ENCODE data around the gene MRPS25.

The MRPS25 gene

DNA sequence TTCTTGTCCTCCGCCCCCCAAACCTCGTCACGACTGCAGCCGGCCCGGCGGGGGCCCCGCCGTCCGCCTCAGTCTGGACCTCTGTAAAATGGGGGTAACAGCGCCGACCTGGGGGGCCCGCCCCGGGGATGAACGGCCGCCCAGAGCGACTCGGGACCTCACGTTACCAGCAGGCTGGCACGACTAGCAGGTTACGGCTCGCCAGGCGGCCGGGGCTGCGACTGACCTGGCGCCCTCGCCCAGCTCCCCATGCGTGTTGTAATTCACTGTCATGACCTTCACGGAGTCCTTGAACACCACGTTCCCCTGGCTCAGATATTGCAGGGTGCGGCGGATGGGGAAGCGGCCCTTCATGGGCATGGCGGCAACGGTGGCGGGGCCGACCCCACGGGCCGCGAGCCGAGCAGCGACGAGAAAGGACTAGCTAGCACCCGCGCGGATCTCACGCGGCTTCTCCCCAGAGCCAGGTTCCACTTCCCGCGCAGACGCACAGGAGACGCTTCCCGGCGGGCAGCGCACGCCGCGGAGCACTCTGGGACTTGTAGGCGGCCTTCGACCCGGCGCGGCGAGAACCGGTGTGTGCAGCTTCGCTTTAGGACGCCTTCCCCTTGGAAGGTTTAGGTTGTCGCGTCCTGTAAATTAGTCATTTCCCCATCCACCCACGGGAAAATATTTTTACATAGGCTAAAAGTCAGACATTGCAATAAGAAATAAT is at the start of gene MRPS25:
Gene MRPS25 (minus strand): TSS at position 481 of the 715 bp plus-strand sequence. CDS start 121 bp downstream, at position 360.
- DNase-seq (ENCODE audit: low read depth, low spot score), result peak; percentile 80

DNA sequence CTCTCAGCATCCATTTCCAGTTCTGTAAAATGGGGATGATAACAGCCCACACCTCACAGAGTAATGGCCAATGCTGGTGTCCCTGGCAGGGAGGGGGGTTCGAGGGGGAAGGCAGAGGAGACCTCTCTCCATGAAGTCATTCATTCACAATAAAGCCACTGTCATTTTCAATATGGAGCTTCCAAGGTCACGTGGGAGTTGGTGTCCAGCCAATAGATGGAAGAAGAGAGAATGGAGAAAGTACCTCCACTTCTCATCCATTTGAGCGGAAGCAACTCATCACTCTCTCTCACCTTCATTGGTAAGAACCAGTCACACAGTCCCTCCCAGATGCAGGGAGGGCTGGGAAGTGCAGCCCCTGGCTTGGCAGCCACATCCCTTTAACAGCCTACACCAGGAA is 48.8 kb upstream of the MRPS25 start:
- no peak for DNase-seq (ENCODE audit: low read depth, low spot score)
- H3K9ac ChIP-seq (ENCODE audit: insufficient read length, low read depth), result no peak overlapping the region
- H3K4me1 ChIP-seq (ENCODE audit: insufficient read depth, insufficient read length), result peaks cover 2% of the 10 kb centered on the region
- peaks cover 14% of the 10 kb centered on the region for H3K27me3 ChIP-seq (ENCODE audit: insufficient read depth, insufficient read length)
- peaks cover 5% of the 10 kb centered on the region; the same call in 1 of the 2 replicates for H3K9me3 ChIP-seq (ENCODE audit: insufficient read depth, low read length)
- H3K36me3 ChIP-seq (ENCODE audit: insufficient read depth, insufficient read length, low read length), result no peaks in the 10 kb centered on the region
- TF ChIP-seq SUZ12 (IDR thresholded peaks at IDR 0.05; ENCODE audit: extremely low read depth, insufficient read depth, insufficient read length) (no peak), YY1 (IDR thresholded peaks at IDR 0.05; ENCODE audit: insufficient read depth, insufficient read length) (no peak), ZNF274 (IDR thresholded peaks at IDR 0.05; ENCODE audit: low read depth, low read length) (no peak)
- H3K4me3 ChIP-seq (ENCODE audit: insufficient read length, low read depth), result no peak overlapping the region

More for the DNA sequence above, at the start of gene MRPS25:
- peak within 1 kb of the TSS; percentile 98 for H3K9ac ChIP-seq (ENCODE audit: insufficient read length, low read depth)
- H3K4me3 ChIP-seq (ENCODE audit: insufficient read length, low read depth), result peak within 1 kb of the TSS; percentile 99
- peaks cover 19% of the 10 kb centered on the region for H3K36me3 ChIP-seq (ENCODE audit: insufficient read depth, insufficient read length, low read length)
- peaks cover 5% of the 10 kb centered on the region for H3K4me1 ChIP-seq (ENCODE audit: insufficient read depth, insufficient read length)
- no peak for TF ChIP-seq SUZ12 (IDR thresholded peaks at IDR 0.05; ENCODE audit: extremely low read depth, insufficient read depth, insufficient read length)
- no peak for TF ChIP-seq ZNF274 (IDR thresholded peaks at IDR 0.05; ENCODE audit: low read depth, low read length)
- no peak for TF ChIP-seq YY1 (IDR thresholded peaks at IDR 0.05; ENCODE audit: insufficient read depth, insufficient read length)
- H3K9me3 ChIP-seq (ENCODE audit: insufficient read depth, low read length), result peaks cover 8% of the 10 kb centered on the region; the same call in 1 of the 2 replicates
- H3K27me3 ChIP-seq (ENCODE audit: insufficient read depth, insufficient read length), result peaks cover 7% of the 10 kb centered on the region

DNA sequence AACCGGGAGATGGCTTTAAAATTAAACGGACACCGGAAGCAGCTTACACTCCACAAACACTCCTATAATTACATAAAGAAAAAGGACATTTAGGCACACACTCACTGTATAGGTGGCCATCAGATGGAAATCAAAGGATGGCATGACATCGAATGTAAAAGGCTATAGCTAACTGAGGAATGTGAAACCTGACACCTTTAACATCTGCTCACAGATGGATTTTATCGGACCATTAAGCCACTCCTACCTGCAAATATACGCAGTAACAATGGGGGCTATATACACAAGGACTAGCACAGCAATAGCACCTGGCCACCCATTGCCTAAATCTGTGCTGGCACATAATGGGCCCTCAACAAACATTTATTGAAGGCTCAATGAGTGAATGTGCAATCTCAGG is 48.4 kb upstream of the MRPS25 start:
- peaks cover 2% of the 10 kb centered on the region for H3K4me1 ChIP-seq (ENCODE audit: insufficient read depth, insufficient read length)
- H3K9ac ChIP-seq (ENCODE audit: insufficient read length, low read depth), result no peak overlapping the region
- DNase-seq (ENCODE audit: low read depth, low spot score), result no peak
- H3K9me3 ChIP-seq (ENCODE audit: insufficient read depth, low read length), result peaks cover 5% of the 10 kb centered on the region; the same call in 1 of the 2 replicates
- H3K36me3 ChIP-seq (ENCODE audit: insufficient read depth, insufficient read length, low read length), result no peaks in the 10 kb centered on the region
- TF ChIP-seq SUZ12 (IDR thresholded peaks at IDR 0.05; ENCODE audit: extremely low read depth, insufficient read depth, insufficient read length) (no peak), YY1 (IDR thresholded peaks at IDR 0.05; ENCODE audit: insufficient read depth, insufficient read length) (no peak), ZNF274 (IDR thresholded peaks at IDR 0.05; ENCODE audit: low read depth, low read length) (no peak)
- H3K27me3 ChIP-seq (ENCODE audit: insufficient read depth, insufficient read length), result peaks cover 13% of the 10 kb centered on the region
- no peak overlapping the region for H3K4me3 ChIP-seq (ENCODE audit: insufficient read length, low read depth)

DNA sequence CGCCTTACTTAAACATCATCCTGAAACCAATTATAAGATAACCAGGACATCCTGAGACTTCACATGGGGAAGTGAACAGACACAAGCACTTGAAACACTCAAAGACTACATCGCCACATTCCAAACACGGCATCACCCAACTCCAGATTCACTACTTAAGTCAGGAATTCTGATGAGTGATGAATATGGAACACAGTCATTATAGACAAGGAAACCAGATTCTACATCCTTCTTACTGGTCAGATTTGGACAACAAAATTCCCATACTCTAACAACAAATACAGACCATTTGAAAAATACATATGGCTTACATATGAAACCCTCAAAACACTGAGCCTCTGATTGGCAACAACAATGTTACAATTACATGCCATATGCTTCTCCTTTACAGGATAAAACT is 46.9 kb upstream of the MRPS25 start:
- TF ChIP-seq YY1 (IDR thresholded peaks at IDR 0.05; ENCODE audit: insufficient read depth, insufficient read length) (no peak), SUZ12 (IDR thresholded peaks at IDR 0.05; ENCODE audit: extremely low read depth, insufficient read depth, insufficient read length) (no peak), ZNF274 (IDR thresholded peaks at IDR 0.05; ENCODE audit: low read depth, low read length) (no peak)
- peaks cover under 1% of the 10 kb centered on the region for H3K27me3 ChIP-seq (ENCODE audit: insufficient read depth, insufficient read length)
- peaks cover 5% of the 10 kb centered on the region; the same call in 1 of the 2 replicates for H3K9me3 ChIP-seq (ENCODE audit: insufficient read depth, low read length)
- H3K9ac ChIP-seq (ENCODE audit: insufficient read length, low read depth), result no peak overlapping the region
- H3K4me1 ChIP-seq (ENCODE audit: insufficient read depth, insufficient read length), result peaks cover 2% of the 10 kb centered on the region
- H3K36me3 ChIP-seq (ENCODE audit: insufficient read depth, insufficient read length, low read length), result no peaks in the 10 kb centered on the region
- H3K4me3 ChIP-seq (ENCODE audit: insufficient read length, low read depth), result no peak overlapping the region
- DNase-seq (ENCODE audit: low read depth, low spot score), result no peak

DNA sequence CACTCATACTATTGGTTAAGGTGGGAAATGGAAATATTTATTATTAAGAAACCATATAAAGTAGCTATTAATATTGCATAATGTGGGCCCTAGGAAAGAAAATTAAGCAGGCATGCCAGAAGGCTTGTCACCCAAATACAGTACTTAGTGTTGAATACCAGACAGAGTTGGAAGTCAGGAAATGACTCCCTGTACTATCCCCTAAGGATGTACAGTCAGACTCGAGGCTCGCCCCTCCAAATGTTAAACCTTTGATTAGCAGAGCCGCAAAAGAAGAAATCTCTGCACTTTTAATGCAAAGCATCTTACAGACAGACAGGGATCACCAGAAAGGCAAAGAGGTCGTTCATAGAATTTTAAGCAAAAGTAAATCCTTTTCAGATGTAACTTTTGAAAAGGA is 45.1 kb upstream of the MRPS25 start:
- DNase-seq (ENCODE audit: low read depth, low spot score), result no peak
- Histone ChIP-seq H3K9ac (ENCODE audit: insufficient read length, low read depth) (no peak overlapping the region), H3K4me1 (ENCODE audit: insufficient read depth, insufficient read length) (peaks cover 2% of the 10 kb centered on the region), H3K9me3 (ENCODE audit: insufficient read depth, low read length) (no peaks in the 10 kb centered on the region), H3K27me3 (ENCODE audit: insufficient read depth, insufficient read length) (no peaks in the 10 kb centered on the region), H3K4me3 (ENCODE audit: insufficient read length, low read depth) (no peak overlapping the region), H3K36me3 (ENCODE audit: insufficient read depth, insufficient read length, low read length) (no peaks in the 10 kb centered on the region)
- TF ChIP-seq ZNF274 (IDR thresholded peaks at IDR 0.05; ENCODE audit: low read depth, low read length) (no peak), YY1 (IDR thresholded peaks at IDR 0.05; ENCODE audit: insufficient read depth, insufficient read length) (no peak), SUZ12 (IDR thresholded peaks at IDR 0.05; ENCODE audit: extremely low read depth, insufficient read depth, insufficient read length) (no peak)

DNA sequence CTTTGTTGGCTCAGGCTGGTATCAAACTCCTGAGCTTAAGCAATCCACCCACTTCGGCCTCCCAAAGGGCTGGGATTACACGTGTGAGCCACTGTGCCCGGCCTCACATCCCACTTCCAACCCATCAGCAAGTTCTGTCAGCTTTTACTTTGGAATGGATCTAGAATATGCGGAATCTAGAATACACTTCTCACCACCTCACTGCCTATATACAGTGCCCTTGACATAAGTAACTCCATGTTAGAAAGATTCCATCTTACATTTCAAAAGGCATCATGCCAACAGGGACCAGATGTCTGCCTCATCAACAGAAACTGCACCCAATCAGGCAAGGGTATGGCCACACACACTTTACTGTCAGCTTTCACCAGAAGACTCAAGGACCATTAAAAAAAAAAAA is 43.8 kb upstream of the MRPS25 start:
- no peak for DNase-seq (ENCODE audit: low read depth, low spot score)
- no peaks in the 10 kb centered on the region for H3K36me3 ChIP-seq (ENCODE audit: insufficient read depth, insufficient read length, low read length)
- no peaks in the 10 kb centered on the region for H3K27me3 ChIP-seq (ENCODE audit: insufficient read depth, insufficient read length)
- TF ChIP-seq ZNF274 (IDR thresholded peaks at IDR 0.05; ENCODE audit: low read depth, low read length) (no peak), SUZ12 (IDR thresholded peaks at IDR 0.05; ENCODE audit: extremely low read depth, insufficient read depth, insufficient read length) (no peak), YY1 (IDR thresholded peaks at IDR 0.05; ENCODE audit: insufficient read depth, insufficient read length) (no peak)
- no peak overlapping the region for H3K9ac ChIP-seq (ENCODE audit: insufficient read length, low read depth)
- H3K9me3 ChIP-seq (ENCODE audit: insufficient read depth, low read length), result no peaks in the 10 kb centered on the region
- H3K4me1 ChIP-seq (ENCODE audit: insufficient read depth, insufficient read length), result no peaks in the 10 kb centered on the region
- no peak overlapping the region for H3K4me3 ChIP-seq (ENCODE audit: insufficient read length, low read depth)

DNA sequence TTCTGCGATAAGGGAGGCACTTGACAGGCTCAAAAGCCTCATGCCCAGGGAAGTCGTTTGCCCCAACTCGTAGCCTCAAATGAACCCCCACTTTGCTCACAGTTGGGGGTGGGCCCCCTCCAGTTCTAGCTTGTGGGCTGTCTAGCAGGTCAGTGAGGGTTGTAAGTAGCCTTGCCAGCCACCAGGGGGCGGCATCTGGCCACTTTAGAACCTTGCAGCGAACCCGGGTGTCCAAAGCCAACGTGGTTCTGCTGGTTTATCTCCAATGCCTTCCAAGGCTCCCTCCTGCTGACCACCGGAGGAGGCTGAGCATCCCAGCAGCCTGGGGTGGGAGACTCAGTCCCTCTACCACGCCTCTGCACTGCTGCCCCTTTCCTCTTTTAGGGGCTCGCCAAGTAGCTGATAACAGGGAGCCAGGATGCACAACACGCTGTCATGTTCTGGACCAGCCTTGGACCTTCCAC is 43.0 kb upstream of the MRPS25 start:
- H3K4me1 ChIP-seq (ENCODE audit: insufficient read depth, insufficient read length), result no peaks in the 10 kb centered on the region
- no peaks in the 10 kb centered on the region for H3K9me3 ChIP-seq (ENCODE audit: insufficient read depth, low read length)
- H3K27me3 ChIP-seq (ENCODE audit: insufficient read depth, insufficient read length), result no peaks in the 10 kb centered on the region
- no peak overlapping the region for H3K4me3 ChIP-seq (ENCODE audit: insufficient read length, low read depth)
- DNase-seq (ENCODE audit: low read depth, low spot score), result peak; percentile 67
- TF ChIP-seq YY1 (IDR thresholded peaks at IDR 0.05; ENCODE audit: insufficient read depth, insufficient read length) (no peak), SUZ12 (IDR thresholded peaks at IDR 0.05; ENCODE audit: extremely low read depth, insufficient read depth, insufficient read length) (no peak), ZNF274 (IDR thresholded peaks at IDR 0.05; ENCODE audit: low read depth, low read length) (no peak)
- no peaks in the 10 kb centered on the region for H3K36me3 ChIP-seq (ENCODE audit: insufficient read depth, insufficient read length, low read length)
- no peak overlapping the region for H3K9ac ChIP-seq (ENCODE audit: insufficient read length, low read depth)
